Calu3 (cell line): ENCODE measurements around the gene ASB1. TPM values are rescaled to one million over a fixed set of nuclear protein-coding genes. Genes with fewer than 3 reads are reported as not detected.
A peak's percentile ranks its signal among the peaks of the same experiment; 100 is the strongest.

Experiments
- BruUV-seq: library from RNA; stranded (reverse); fragments of 400-500 nt; replicated peaks from 2 replicates; lab custom pipeline; 2021; lab: Mats Ljungman, UMichigan
- CTCF ChIA-PET: fragments of 300-600 bp; sonication (Branson Sonifier 250); formaldehyde crosslinking; loops from one replicate; lab custom pipeline; 2022; ENCODE audit warnings: antibody characterized with exemption; lab: Charles Lee
- DNase-seq: peaks from one replicate; pipeline ENCODE4 v3.0.0; 2022
- H3K27ac Mint-ChIP-seq: one replicate; pipeline ENCODE4 v1.8.0; 2022; ENCODE audit warnings: mixed read lengths; ENCODE audit not compliant: unreplicated experiment
- H3K27me3 Mint-ChIP-seq: one replicate; pipeline ENCODE4 v1.8.0; 2022; ENCODE audit warnings: mixed read lengths; ENCODE audit not compliant: unreplicated experiment
- H3K36me3 Mint-ChIP-seq: one replicate; pipeline ENCODE4 v1.8.0; 2022; ENCODE audit warnings: mild to moderate bottlenecking, moderate library complexity, mixed read lengths; ENCODE audit not compliant: insufficient read depth, unreplicated experiment
- H3K4me1 Mint-ChIP-seq: one replicate; pipeline ENCODE4 v1.8.0; 2022; ENCODE audit warnings: mild to moderate bottlenecking, low read depth, mixed read lengths; ENCODE audit not compliant: unreplicated experiment
- H3K4me3 Mint-ChIP-seq: one replicate; pipeline ENCODE4 v1.8.0; 2022; ENCODE audit warnings: mild to moderate bottlenecking, low read depth, moderate library complexity, mixed read lengths; ENCODE audit not compliant: unreplicated experiment
- H3K9me3 Mint-ChIP-seq: one replicate; pipeline ENCODE4 v1.8.0; 2022; ENCODE audit warnings: low read depth, mixed read lengths; ENCODE audit not compliant: unreplicated experiment
- intact Hi-C: fragments of 100-400 bp; cut with micrococcal nuclease; formaldehyde crosslinking; loops from one replicate; pipeline ENCODE4 v1.10.0; 2022; ENCODE audit not compliant: unreplicated experiment
- total RNA-seq: library from RNA; stranded (reverse); gene quantifications from 2 replicates; pipeline ENCODE4 v1.2.3, GENCODE V29; 2022
- TF ChIP-seq, protein P1 (sequence below): fragments of 200-600 bp; IDR thresholded peaks from one replicate; pipeline ENCODE4 v1.8.0; 2022; ENCODE audit warnings: antibody characterized with exemption; ENCODE audit not compliant: unreplicated experiment

Gene ASB1
- total RNA-seq, 1 experiment from 2014 or later: 71.6 TPM

GRCh38 chr2:238389988-238390589 is 36.6 kb upstream of the ASB1 start:
- Mint-ChIP-seq H3K9me3 (no peaks in the 10 kb centered on the region), H3K4me3 (no peak overlapping the region), H3K4me1 (peaks cover 32% of the 10 kb centered on the region), H3K27ac (no peak overlapping the region), H3K36me3 (no peaks in the 10 kb centered on the region), H3K27me3 (no peaks in the 10 kb centered on the region)
- CTCF ChIA-PET: interaction anchor here (0.7 kb wide), 1 partner anchor 49 kb away, joined by 3 read pairs; no protein-coding TSS in a partner anchor
- intact Hi-C loops: no loop called here
- TF ChIP-seq, protein P1, sequence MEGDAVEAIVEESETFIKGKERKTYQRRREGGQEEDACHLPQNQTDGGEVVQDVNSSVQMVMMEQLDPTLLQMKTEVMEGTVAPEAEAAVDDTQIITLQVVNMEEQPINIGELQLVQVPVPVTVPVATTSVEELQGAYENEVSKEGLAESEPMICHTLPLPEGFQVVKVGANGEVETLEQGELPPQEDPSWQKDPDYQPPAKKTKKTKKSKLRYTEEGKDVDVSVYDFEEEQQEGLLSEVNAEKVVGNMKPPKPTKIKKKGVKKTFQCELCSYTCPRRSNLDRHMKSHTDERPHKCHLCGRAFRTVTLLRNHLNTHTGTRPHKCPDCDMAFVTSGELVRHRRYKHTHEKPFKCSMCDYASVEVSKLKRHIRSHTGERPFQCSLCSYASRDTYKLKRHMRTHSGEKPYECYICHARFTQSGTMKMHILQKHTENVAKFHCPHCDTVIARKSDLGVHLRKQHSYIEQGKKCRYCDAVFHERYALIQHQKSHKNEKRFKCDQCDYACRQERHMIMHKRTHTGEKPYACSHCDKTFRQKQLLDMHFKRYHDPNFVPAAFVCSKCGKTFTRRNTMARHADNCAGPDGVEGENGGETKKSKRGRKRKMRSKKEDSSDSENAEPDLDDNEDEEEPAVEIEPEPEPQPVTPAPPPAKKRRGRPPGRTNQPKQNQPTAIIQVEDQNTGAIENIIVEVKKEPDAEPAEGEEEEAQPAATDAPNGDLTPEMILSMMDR: no peak
- no TSS peak for BruUV-seq
- peak; percentile 36 for DNase-seq

- CTCF ChIA-PET: no interaction called here
- H3K4me1 Mint-ChIP-seq: peaks cover 32% of the 10 kb centered on the region
- intact Hi-C loops: no loop called here
- TF ChIP-seq, protein P1: no peak
- DNase-seq: no peak
- H3K27me3 Mint-ChIP-seq: no peaks in the 10 kb centered on the region
- no peak overlapping the region for H3K27ac Mint-ChIP-seq
- no TSS peak for BruUV-seq
- no peak overlapping the region for H3K4me3 Mint-ChIP-seq
- H3K9me3 Mint-ChIP-seq: no peaks in the 10 kb centered on the region
- H3K36me3 Mint-ChIP-seq: no peaks in the 10 kb centered on the region
Observed at GRCh38 chr2:238391042-238391689, 35.6 kb upstream of the ASB1 start.

DNA sequence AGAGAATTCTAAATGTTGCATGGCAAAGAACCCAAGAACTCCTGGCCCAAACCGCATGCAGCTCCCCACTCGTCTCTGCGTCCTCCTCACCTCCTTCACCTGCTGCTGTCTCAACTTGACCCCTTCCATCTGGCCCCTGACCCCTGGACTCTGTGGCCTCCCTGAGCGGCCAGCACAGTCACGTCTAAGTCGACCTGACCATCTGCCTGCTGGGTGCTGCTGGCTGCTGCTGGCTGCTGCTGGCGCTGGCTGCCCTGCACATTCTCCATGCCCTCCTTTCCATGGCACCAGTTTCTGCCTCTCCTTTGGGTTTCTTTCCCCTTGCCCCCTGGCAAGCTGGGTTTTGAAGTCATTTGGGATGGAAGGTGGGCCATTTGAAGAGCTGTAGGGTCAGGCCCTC is 30.1 kb upstream of the ASB1 start:
- Mint-ChIP-seq H3K9me3 (no peaks in the 10 kb centered on the region), H3K4me1 (peaks cover 22% of the 10 kb centered on the region), H3K27ac (no peak overlapping the region), H3K4me3 (no peak overlapping the region), H3K36me3 (peaks cover 11% of the 10 kb centered on the region), H3K27me3 (no peaks in the 10 kb centered on the region)
- BruUV-seq: no TSS peak
- TF ChIP-seq, protein P1: no peak
- CTCF ChIA-PET: no interaction called here
- intact Hi-C loops: no loop called here
- no peak for DNase-seq

DNA sequence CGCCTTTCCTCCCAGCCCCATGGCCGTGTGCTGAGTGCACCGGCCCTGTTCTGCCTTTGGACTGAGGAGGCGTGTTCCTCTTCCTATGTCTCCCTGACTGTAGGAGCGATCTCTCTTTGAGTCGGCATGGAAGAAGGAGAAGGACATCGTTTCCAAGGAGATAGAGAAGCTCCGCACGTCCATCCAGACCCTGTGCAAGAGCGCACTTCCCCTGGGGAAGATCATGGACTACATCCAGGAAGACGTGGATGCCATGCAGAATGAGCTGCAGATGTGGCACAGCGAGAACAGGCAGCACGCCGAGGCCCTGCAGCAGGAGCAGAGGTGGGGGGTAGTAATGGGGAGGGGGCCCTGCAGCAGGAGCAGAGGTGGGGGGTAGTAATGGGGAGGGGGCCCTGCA is 29.4 kb upstream of the ASB1 start:
- Mint-ChIP-seq H3K36me3 (peaks cover 11% of the 10 kb centered on the region), H3K27me3 (no peaks in the 10 kb centered on the region), H3K4me3 (no peak overlapping the region), H3K4me1 (peaks cover 17% of the 10 kb centered on the region), H3K9me3 (no peaks in the 10 kb centered on the region), H3K27ac (no peak overlapping the region)
- DNase-seq: no peak
- CTCF ChIA-PET: no interaction called here
- intact Hi-C loops: no loop called here
- no TSS peak for BruUV-seq
- TF ChIP-seq, protein P1: no peak
